ENCODE data around the gene SCN9A. TPM values are rescaled to one million over a fixed set of nuclear protein-coding genes. Genes with fewer than 3 reads are reported as not detected.

SCN9A gene
- total and polyA plus RNA-seq, 9 of the 15 experiments (the other 6 are each of a cell fraction or from before 2014, with no cell fraction given), result 1.4 to 22.8 (median 7.1) TPM

- no peak for TF ChIP-seq THAP12 (CRISPR knock-in tag; IDR thresholded peaks at IDR 0.05)
- no peak for TF ChIP-seq CEBPG (CRISPR knock-in tag; IDR thresholded peaks at IDR 0.05)
- TF ChIP-seq CEBPG (tag; conservative IDR thresholded peaks at IDR 0.05 in 1 of 2, IDR thresholded peaks at IDR 0.05 in 1 of 2), result no peak
- no peak for TF ChIP-seq SMAD4 (CRISPR knock-in tag; conservative IDR thresholded peaks at IDR 0.05)
These were observed 18.5 kb upstream of the SCN9A start (continued) for GRCh38 chr2:166394245-166394644.

- 0% methylated on average over 3 of the region's 3 CpGs for WGBS (ENCODE audit: insufficient coverage, low coverage, missing lambda C conversion rate)
- Histone ChIP-seq H3K4me1 (replicated peaks in 1 of 2; ENCODE audit: control insufficient read depth in 2 of 2, insufficient read depth in 2 of 2, low read length in 2 of 2) (peaks cover 0 to 10% of the 10 kb centered on the region in 2 experiments; a peak in 2 of 5 replicates), H3K9me1 (ENCODE audit: control insufficient read depth, insufficient read depth, low read length) (no peaks in the 10 kb centered on the region), H3K4me3 (no peak overlapping the region), H3K27me3 (ENCODE audit: control insufficient read depth in 2 of 2, insufficient read depth in 2 of 2, low read length in 2 of 2) (no peaks in the 10 kb centered on the region), H3K27ac (ENCODE audit: extremely low read depth, low read depth, low read length) (peak overlapping the region; percentile 71), H3K36me3 (ENCODE audit: control insufficient read depth, insufficient read depth, low read length) (no peaks in the 10 kb centered on the region), H3K9me3 (replicated peaks; ENCODE audit: control insufficient read depth, insufficient read depth, low read depth, low read length) (no peaks in the 10 kb centered on the region), H3K4me2 (ENCODE audit: insufficient read depth, low read length) (peak overlapping the region; percentile 6; the same call in 1 of the 2 replicates), H2AFZ (ENCODE audit: low read depth, low read length) (peak overlapping the region; percentile 71), H3K9ac (ENCODE audit: insufficient read depth in 1 of 2, low read depth in 2 of 2, low read length in 2 of 2) (peak overlapping the region in 1 of 2 experiments; percentile 12; a peak in 2 of 4 replicates), H4K20me1 (replicated peaks; ENCODE audit: control insufficient read depth, insufficient read depth, low read length) (no peaks in the 10 kb centered on the region), H3K79me2 (ENCODE audit: control insufficient read depth, insufficient read depth, low read length) (no peaks in the 10 kb centered on the region)
- no TSS peak for BruUV-seq (replicated peaks)
- POLR2A ChIA-PET, result interaction anchor here (1.3 kb wide), 1 partner anchor 10 kb away, joined by 6 read pairs; no protein-coding TSS in a partner anchor
- peak; percentile 60 for FAIRE-seq
- DNase-seq (ENCODE audit: extremely low read depth in 1 of 4, low spot score in 3 of 4), result peak in 2 of 4 experiments; percentile 28 to 41
- intact Hi-C loops (cut with micrococcal nuclease) (no loop called here), in situ Hi-C loops (cut with MboI) (no loop called here)
- CTCF ChIA-PET (ENCODE audit: low intra/inter-chr PET ratio), result no interaction called here
- peak; percentile 80 for ATAC-seq
- peak; percentile 97 for TF ChIP-seq MAFG (tag; conservative IDR thresholded peaks at IDR 0.05)
- peak; percentile 69 for TF ChIP-seq SMARCE1 (IDR thresholded peaks at IDR 0.05)
- TF ChIP-seq CBFA2T3 (IDR thresholded peaks at IDR 0.05), result peak; percentile 10; the same call in 1 of the 2 replicates
- TF ChIP-seq DDX20 (tag; IDR thresholded peaks at IDR 0.05; ENCODE audit: low read depth), result 0 out of 2 replicates have a peak, but pooled peaks have one; percentile 13
- peak; percentile 67 for TF ChIP-seq ARID1B (IDR thresholded peaks at IDR 0.05)
- peak; percentile 82; the same call in 1 of the 2 replicates for TF ChIP-seq BACH1 (tag; IDR thresholded peaks at IDR 0.05)
- TF ChIP-seq ZNF592 (IDR thresholded peaks at IDR 0.05), result peak; percentile 65
- TF ChIP-seq TRIM24 (IDR thresholded peaks at IDR 0.05), result peak in 1 of 2 experiments; percentile 43; a peak in 1 of 4 replicates
- TF ChIP-seq MYBL2 (IDR thresholded peaks at IDR 0.05; ENCODE audit: low read depth), result peak; percentile 31; the same call in 1 of the 2 replicates
- TF ChIP-seq MYBL2 (CRISPR knock-in tag; IDR thresholded peaks at IDR 0.05; ENCODE audit: borderline replicate concordance), result no peak
- peak; percentile 94 for TF ChIP-seq MAFF (IDR thresholded peaks at IDR 0.05; ENCODE audit: low read length)
- TF ChIP-seq ARHGAP35 (IDR thresholded peaks at IDR 0.05; ENCODE audit: partially characterized antibody), result no peak
- TF ChIP-seq ZNF23 (CRISPR knock-in tag; IDR thresholded peaks at IDR 0.05), result no peak
These were observed 17.3 kb upstream of the SCN9A start for GRCh38 chr2:166393008-166393407.
